Measurements from ENCODE around the gene SEMA5A. TPM values are rescaled to one million over a fixed set of nuclear protein-coding genes. Genes with fewer than 3 reads are reported as not detected.

The SEMA5A gene
- polyA plus RNA-seq, 1 of the 3 experiments (the other 2 are of a cell fraction), result 0.58 TPM

GRCh38 chr5:9324348-9325077 is 221.4 kb downstream of the SEMA5A start:
- Histone ChIP-seq H3K4me2 (no peak overlapping the region), H4K20me1 (ENCODE audit: insufficient read depth) (no peaks in the 10 kb centered on the region), H3K36me3 (replicated peaks in 1 of 2; ENCODE audit: control insufficient read depth in 1 of 2, insufficient read depth in 2 of 2, low read length in 1 of 2) (no peaks in the 10 kb centered on the region), H3K4me1 (ENCODE audit: control insufficient read depth in 1 of 2, insufficient read depth in 2 of 2, low read depth in 1 of 2, low read length in 1 of 2) (peaks cover 0 to 4% of the 10 kb centered on the region in 2 experiments; a peak in 2 of 4 replicates), H3K9me3 (no peaks in the 10 kb centered on the region), H3K4me3 (ENCODE audit: low read depth in 2 of 2, low read length in 1 of 2) (no peak overlapping the region), H3K27ac (ENCODE audit: low read depth in 2 of 2, low read length in 1 of 2) (no peak overlapping the region), H2AFZ (ENCODE audit: low read depth) (no peak overlapping the region), H3F3A (replicated peaks; ENCODE audit: insufficient read depth) (no peaks in the 10 kb centered on the region), H3K27me3 (ENCODE audit: insufficient read depth) (no peaks in the 10 kb centered on the region), H3K9ac (no peak overlapping the region), H3K9me2 (no peaks in the 10 kb centered on the region), H3K79me2 (ENCODE audit: insufficient read depth) (no peaks in the 10 kb centered on the region)
- no peak for TF ChIP-seq MEF2A (IDR thresholded peaks at IDR 0.05; ENCODE audit: borderline replicate concordance, low read depth)
- no peak for TF ChIP-seq FOXM1 (IDR thresholded peaks at IDR 0.05; ENCODE audit: low read depth)
- no peak for TF ChIP-seq EP300 (IDR thresholded peaks at IDR 0.05; ENCODE audit: borderline replicate concordance in 1 of 2, low read depth in 1 of 2, low read length in 1 of 2)
- TF ChIP-seq POLR2AphosphoS5 (IDR thresholded peaks at IDR 0.05; ENCODE audit: low read depth, low read length), result no peak
- no peak for TF ChIP-seq GABPA (IDR thresholded peaks at IDR 0.05; ENCODE audit: low read depth)
- no peak for TF ChIP-seq PBX3 (IDR thresholded peaks at IDR 0.05)
- TF ChIP-seq GATA2 (CRISPR knock-in tag; IDR thresholded peaks at IDR 0.05), result no peak
- TF ChIP-seq SIN3A (IDR thresholded peaks at IDR 0.05; ENCODE audit: borderline replicate concordance, low read depth, low read length), result no peak
- TF ChIP-seq USF1 (IDR thresholded peaks at IDR 0.05; ENCODE audit: borderline replicate concordance, low read depth), result no peak
- no peak for TF ChIP-seq TAF1 (IDR thresholded peaks at IDR 0.05; ENCODE audit: borderline replicate concordance, low read depth, low read length)
- ChIA-PET POLR2A (no interaction called here), CTCF (interaction anchor here (1.1 kb wide), 1 partner anchor 8 kb away, joined by 3 read pairs; no protein-coding TSS in a partner anchor)
- 75% methylated on average over 2 of the region's 2 CpGs for WGBS (ENCODE audit: low lambda C conversion rate)
- no peak for DNase-seq

GRCh38 chr5:9320652-9321051 is 225.2 kb downstream of the SEMA5A start:
- Histone ChIP-seq H3K9me3 (no peaks in the 10 kb centered on the region), H3K79me2 (ENCODE audit: insufficient read depth) (no peaks in the 10 kb centered on the region), H3K27ac (ENCODE audit: low read depth in 2 of 2, low read length in 1 of 2) (no peak overlapping the region), H3K36me3 (replicated peaks in 1 of 2; ENCODE audit: control insufficient read depth in 1 of 2, insufficient read depth in 2 of 2, low read length in 1 of 2) (no peaks in the 10 kb centered on the region), H2AFZ (ENCODE audit: low read depth) (no peak overlapping the region), H3K4me1 (ENCODE audit: control insufficient read depth in 1 of 2, insufficient read depth in 2 of 2, low read depth in 1 of 2, low read length in 1 of 2) (peaks cover 0 to 2% of the 10 kb centered on the region in 2 experiments; a peak in 1 of 4 replicates), H4K20me1 (ENCODE audit: insufficient read depth) (no peaks in the 10 kb centered on the region), H3K27me3 (ENCODE audit: insufficient read depth) (no peaks in the 10 kb centered on the region), H3F3A (replicated peaks; ENCODE audit: insufficient read depth) (no peaks in the 10 kb centered on the region), H3K4me3 (ENCODE audit: low read depth in 2 of 2, low read length in 1 of 2) (no peak overlapping the region), H3K9me2 (no peaks in the 10 kb centered on the region), H3K4me2 (no peak overlapping the region), H3K9ac (no peak overlapping the region)
- no peak for DNase-seq
- TF ChIP-seq RCOR1 (IDR thresholded peaks at IDR 0.05; ENCODE audit: low read length) (no peak), MXI1 (IDR thresholded peaks at IDR 0.05; ENCODE audit: low read depth, low read length) (no peak)
- 55% methylated on average over 3 of the region's 3 CpGs for WGBS (ENCODE audit: low lambda C conversion rate)
- ChIA-PET POLR2A (no interaction called here), CTCF (no interaction called here)
